Heart right ventricle (tissue), 16 donors: ENCODE data around the gene FAM163B. TPM values are rescaled to one million over a fixed set of nuclear protein-coding genes. Genes with fewer than 3 reads are reported as not detected.

Experiments used
- ATAC-seq, 8 donors: fragments of 200-7000 bp; cut with Tn5 transposase; one replicate each; pipeline ENCODE4 v1.9.1; 2020; ENCODE audit warnings: mild to moderate bottlenecking in 8 of 8, moderate library complexity in 8 of 8, moderate number of reproducible peaks in 1 of 8
- DNase-seq, 2 donors: peaks; one replicate each; pipeline ENCODE4 v3.0.0-alpha.2; 2020
- H3K27ac ChIP-seq, 10 donors: fragments of 200-600 bp; sonication (generic) in 2 of 10; one replicate each; pipeline versions ENCODE4 v1.5.0 to v1.8.0; 2020 to 2022; ENCODE audit warnings: mild to moderate bottlenecking in 3 of 10
- H3K27me3 ChIP-seq, 7 donors: fragments of 200-600 bp; one replicate each; pipeline ENCODE4 v1.8.0; 2021 to 2022; ENCODE audit warnings: mild to moderate bottlenecking in 2 of 7
- H3K36me3 ChIP-seq, 9 donors: fragments of 200-600 bp; sonication (generic) in 1 of 9; one replicate each; pipeline versions ENCODE4 v1.5.0 to v1.8.0; 2020 to 2022; ENCODE audit warnings: mild to moderate bottlenecking in 2 of 9
- H3K4me1 ChIP-seq, 9 donors: fragments of 200-600 bp; sonication (generic) in 1 of 9; one replicate each; pipeline versions ENCODE4 v1.5.0 to v1.8.0; 2020 to 2022; ENCODE audit warnings: mild to moderate bottlenecking in 4 of 9
- H3K4me3 ChIP-seq, 10 donors: fragments of 200-600 bp; sonication (generic) in 2 of 10; one replicate each; pipeline versions ENCODE4 v1.5.0 to v1.8.0; 2020 to 2022; ENCODE audit warnings: mild to moderate bottlenecking in 7 of 10, moderate library complexity in 2 of 10
- H3K9me3 ChIP-seq, 11 donors: fragments of 200-600 bp in 10 of 11; sonication (generic) in 2 of 11; one replicate each; pipeline versions ENCODE4 v1.5.0 to v1.8.0; 2013 to 2022; ENCODE audit warnings: mild to moderate bottlenecking in 2 of 11, control low read depth in 1 of 11, moderate library complexity in 1 of 11
- CTCF ChIP-seq, 9 donors: fragments of 200-600 bp; sonication (generic) in 2 of 9; IDR thresholded peaks; one replicate each; pipeline versions ENCODE4 v1.5.0 to v1.8.0; 2021 to 2022; ENCODE audit warnings: antibody characterized with exemption in 9 of 9, mild to moderate bottlenecking in 5 of 9, moderate library complexity in 1 of 9
- WGBS, 2 donors: extraction: QIAGEN DNeasy Blood & Tissue Kit; methylation state at CpG; one replicate each; pipeline ENCODE4 v1.1.7; 2013; ENCODE audit warnings: inconsistent platforms in 1 of 2; 5-methylcytosine and 5-hydroxymethylcytosine counted together
- intact Hi-C, 10 donors: fragments of 100-400 bp; cut with DNase I; formaldehyde crosslinking; loops; one replicate each; pipeline versions ENCODE4 v1.11.1 to v1.14.2; 2022
- polyA plus RNA-seq, 2 donors: library from polyadenylated mRNA; stranded (reverse); fragments of 200-250 nt; gene quantifications; one replicate each; pipeline ENCODE4 v1.2.3, GENCODE V29; 2013
- total RNA-seq, 10 donors: library from RNA; stranded (reverse); fragmentation: NEBNext Ultra II Directional in 3 of 10; extraction: Animal tissue kit (Norgen Biotek cat#: 25700) in 3 of 10; gene quantifications; one replicate each; pipeline versions ENCODE4 v1.2.1 to v1.2.4, GENCODE V29; 2021 to 2023
- donor health status: Arrhythmogenic right ventricular cardiomyopathy.
- donor health status: ischemic (EF 13 %, LVEDD 7.1; RV severe dilation, severe dysfunction).
- donor health status: healthy with polysubstance abuse.
- donor health status: DM: no; HTN: yes; CAD: no.
- donor health status: DM: no; HTN: no; CAD: no.
- donor health status: ischemic (EF 25% LVEDD 6.9; RV normal size, moderate dysfunction).
- donor health status: ischemic (EF 25% LVEDD 5.7; RV mildly dilated, moderate dysfunction).
- donor health status: healthy.
- donor health status: DM: yes; HTN: yes; CAD: no.
- donor health status: Ischemic cardiomyopathy.
- donor health status: ischemic (EF 35%, LVEDD 5.7; RV mildly dilated, moderate dysfunction).
- donor health status: nonischemic (EF 11% LVEDD 7.7; RV severe dilation, severe dysfunction).
- donor health status: DM: yes; HTN: yes; CAD: no.
- donor health status: PGD.
- donor health status: ischemic (EF 29% LVEDD 5.4; RV normal size, mild dysfunction).
- donor health status: nonischemic (EF 23%, LVEDD 6.1; RV moderate dilation, normal function).

Gene FAM163B
- total and polyA plus RNA-seq, 12 donors: 0.19 TPM; not detected in 11

- H3K4me3 ChIP-seq: no peak overlapping the region
- WGBS, 2 donors: 82 to 86% methylated on average over 5 of the region's 5 CpGs
- no peaks in the 10 kb centered on the region for H3K36me3 ChIP-seq
- TF ChIP-seq CTCF (IDR thresholded peaks at IDR 0.05): no peak
- H3K27ac ChIP-seq: no peak overlapping the region
- peaks cover 6 to 95% (median 89%) of the 10 kb centered on the region in 7 donors for H3K27me3 ChIP-seq
- H3K9me3 ChIP-seq: no peaks in the 10 kb centered on the region
- DNase-seq: no peak
- no peak for ATAC-seq
- H3K4me1 ChIP-seq: no peaks in the 10 kb centered on the region
- intact Hi-C loops: loop anchor here in 1 of 10 donors (10.0 kb wide), 1 partner anchor 114 kb away; no protein-coding TSS in a partner anchor
Observed at GRCh38 chr9:133610845-133611244, 1.7 kb upstream of the FAM163B start.

- 11 to 13% methylated on average over 37 to 41 of the region's 41 CpGs for WGBS, 2 donors
- Histone ChIP-seq H3K4me3 (peak overlapping the region in 1 of 10 donors; percentile 16), H3K27ac (no peak overlapping the region), H3K9me3 (no peaks in the 10 kb centered on the region), H3K36me3 (no peaks in the 10 kb centered on the region), H3K27me3 (peaks cover 6 to 93% (median 81%) of the 10 kb centered on the region in 7 donors), H3K4me1 (no peaks in the 10 kb centered on the region)
- DNase-seq (no peak), ATAC-seq (peak in 1 of 8 donors; percentile 39)
- TF ChIP-seq CTCF (IDR thresholded peaks at IDR 0.05): no peak
- intact Hi-C loops: no loop called here
Observed at GRCh38 chr9:133608889-133609288, 300 bp downstream of the FAM163B start.

- H3K4me1 ChIP-seq: no peaks in the 10 kb centered on the region
- peaks cover 6 to 93% (median 80%) of the 10 kb centered on the region in 7 donors for H3K27me3 ChIP-seq
- ATAC-seq: no peak
- 78 to 79% methylated on average over 7 of the region's 7 CpGs for WGBS, 2 donors
- H3K9me3 ChIP-seq: no peaks in the 10 kb centered on the region
- intact Hi-C loops: no loop called here
- TF ChIP-seq CTCF (IDR thresholded peaks at IDR 0.05): no peak
- no peaks in the 10 kb centered on the region for H3K36me3 ChIP-seq
- DNase-seq: no peak
- H3K4me3 ChIP-seq: no peak overlapping the region
- no peak overlapping the region for H3K27ac ChIP-seq
Observed at GRCh38 chr9:133608382-133608781, 807 bp downstream of the FAM163B start.

- Histone ChIP-seq H3K4me1 (no peaks in the 10 kb centered on the region), H3K4me3 (no peak overlapping the region), H3K36me3 (no peaks in the 10 kb centered on the region), H3K27me3 (peaks cover 6 to 93% (median 82%) of the 10 kb centered on the region in 7 donors), H3K9me3 (no peaks in the 10 kb centered on the region), H3K27ac (no peak overlapping the region)
- WGBS, 2 donors: 82 to 85% methylated on average over 8 of the region's 8 CpGs
- no peak for DNase-seq
- ATAC-seq: no peak
- intact Hi-C loops: no loop called here
- TF ChIP-seq CTCF (IDR thresholded peaks at IDR 0.05): no peak
Observed at GRCh38 chr9:133607976-133608375, 1.2 kb downstream of the FAM163B start.
